ENCODE data around the gene CTNND2. TPM values are rescaled to one million over a fixed set of nuclear protein-coding genes. Genes with fewer than 3 reads are reported as not detected.

Gene CTNND2
- polyA plus RNA-seq, 1 donor from 2014 or later: 67.0 TPM

DNA sequence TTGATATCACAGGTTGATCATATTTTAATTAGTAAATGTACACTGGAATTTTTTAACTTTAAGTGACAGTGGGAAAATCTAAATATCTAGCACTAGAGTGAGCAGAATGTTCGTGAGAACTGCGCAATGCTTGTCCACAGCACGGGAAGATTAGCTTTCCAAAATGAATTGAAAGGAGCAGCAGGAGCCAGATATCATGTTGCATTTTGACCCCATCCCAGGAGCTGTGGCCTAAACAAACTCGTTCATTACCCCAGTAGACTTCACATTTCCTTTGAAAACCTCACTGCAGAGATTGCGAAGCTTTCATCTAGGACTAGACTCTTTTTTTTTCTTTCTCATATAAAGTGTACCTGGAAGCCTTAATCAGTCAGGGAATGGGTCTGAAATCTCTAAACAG, 525.8 kb downstream of the CTNND2 start:
- Histone ChIP-seq H3K9me3 (ENCODE audit: low read length) (no peaks in the 10 kb centered on the region), H3K79me2 (replicated peaks; ENCODE audit: insufficient read depth, low read length) (no peaks in the 10 kb centered on the region), H3K27me3 (ENCODE audit: insufficient read depth, low read depth, low read length) (no peaks in the 10 kb centered on the region), H2AFZ (ENCODE audit: low read depth, low read length) (no peak overlapping the region), H4K20me1 (ENCODE audit: insufficient read depth) (no peaks in the 10 kb centered on the region), H3K36me3 (ENCODE audit: insufficient read depth, low read length) (peaks cover 5% of the 10 kb centered on the region), H3K9ac (ENCODE audit: low read length) (no peak overlapping the region), H3K9me2 (ENCODE audit: insufficient read depth, low read length) (no peaks in the 10 kb centered on the region), H3F3A (ENCODE audit: insufficient read depth, low read length, poor library complexity, severe bottlenecking) (no peaks in the 10 kb centered on the region), H3K4me3 (ENCODE audit: low read length) (no peak overlapping the region), H3K4me2 (ENCODE audit: low read length) (no peak overlapping the region), H3K27ac (ENCODE audit: low read length) (no peak overlapping the region)
- TF ChIP-seq MXI1 (conservative IDR thresholded peaks at IDR 0.05; ENCODE audit: poor library complexity, severe bottlenecking) (no peak), SMC3 (conservative IDR thresholded peaks at IDR 0.05; ENCODE audit: poor library complexity) (no peak), EP300 (conservative IDR thresholded peaks at IDR 0.05; ENCODE audit: poor library complexity, severe bottlenecking) (no peak), TAF1 (IDR thresholded peaks at IDR 0.05; ENCODE audit: low read depth) (no peak), POLR2AphosphoS5 (IDR thresholded peaks at IDR 0.05) (no peak), EZH2 (IDR thresholded peaks at IDR 0.05; ENCODE audit: borderline replicate concordance, insufficient read depth, low read length, poor library complexity, severe bottlenecking) (no peak), RAD21 (conservative IDR thresholded peaks at IDR 0.05) (no peak)
- TF ChIP-seq, protein P1, sequence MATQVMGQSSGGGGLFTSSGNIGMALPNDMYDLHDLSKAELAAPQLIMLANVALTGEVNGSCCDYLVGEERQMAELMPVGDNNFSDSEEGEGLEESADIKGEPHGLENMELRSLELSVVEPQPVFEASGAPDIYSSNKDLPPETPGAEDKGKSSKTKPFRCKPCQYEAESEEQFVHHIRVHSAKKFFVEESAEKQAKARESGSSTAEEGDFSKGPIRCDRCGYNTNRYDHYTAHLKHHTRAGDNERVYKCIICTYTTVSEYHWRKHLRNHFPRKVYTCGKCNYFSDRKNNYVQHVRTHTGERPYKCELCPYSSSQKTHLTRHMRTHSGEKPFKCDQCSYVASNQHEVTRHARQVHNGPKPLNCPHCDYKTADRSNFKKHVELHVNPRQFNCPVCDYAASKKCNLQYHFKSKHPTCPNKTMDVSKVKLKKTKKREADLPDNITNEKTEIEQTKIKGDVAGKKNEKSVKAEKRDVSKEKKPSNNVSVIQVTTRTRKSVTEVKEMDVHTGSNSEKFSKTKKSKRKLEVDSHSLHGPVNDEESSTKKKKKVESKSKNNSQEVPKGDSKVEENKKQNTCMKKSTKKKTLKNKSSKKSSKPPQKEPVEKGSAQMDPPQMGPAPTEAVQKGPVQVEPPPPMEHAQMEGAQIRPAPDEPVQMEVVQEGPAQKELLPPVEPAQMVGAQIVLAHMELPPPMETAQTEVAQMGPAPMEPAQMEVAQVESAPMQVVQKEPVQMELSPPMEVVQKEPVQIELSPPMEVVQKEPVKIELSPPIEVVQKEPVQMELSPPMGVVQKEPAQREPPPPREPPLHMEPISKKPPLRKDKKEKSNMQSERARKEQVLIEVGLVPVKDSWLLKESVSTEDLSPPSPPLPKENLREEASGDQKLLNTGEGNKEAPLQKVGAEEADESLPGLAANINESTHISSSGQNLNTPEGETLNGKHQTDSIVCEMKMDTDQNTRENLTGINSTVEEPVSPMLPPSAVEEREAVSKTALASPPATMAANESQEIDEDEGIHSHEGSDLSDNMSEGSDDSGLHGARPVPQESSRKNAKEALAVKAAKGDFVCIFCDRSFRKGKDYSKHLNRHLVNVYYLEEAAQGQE (IDR thresholded peaks at IDR 0.05; ENCODE audit: borderline replicate concordance): no peak
- TF ChIP-seq, protein P2, sequence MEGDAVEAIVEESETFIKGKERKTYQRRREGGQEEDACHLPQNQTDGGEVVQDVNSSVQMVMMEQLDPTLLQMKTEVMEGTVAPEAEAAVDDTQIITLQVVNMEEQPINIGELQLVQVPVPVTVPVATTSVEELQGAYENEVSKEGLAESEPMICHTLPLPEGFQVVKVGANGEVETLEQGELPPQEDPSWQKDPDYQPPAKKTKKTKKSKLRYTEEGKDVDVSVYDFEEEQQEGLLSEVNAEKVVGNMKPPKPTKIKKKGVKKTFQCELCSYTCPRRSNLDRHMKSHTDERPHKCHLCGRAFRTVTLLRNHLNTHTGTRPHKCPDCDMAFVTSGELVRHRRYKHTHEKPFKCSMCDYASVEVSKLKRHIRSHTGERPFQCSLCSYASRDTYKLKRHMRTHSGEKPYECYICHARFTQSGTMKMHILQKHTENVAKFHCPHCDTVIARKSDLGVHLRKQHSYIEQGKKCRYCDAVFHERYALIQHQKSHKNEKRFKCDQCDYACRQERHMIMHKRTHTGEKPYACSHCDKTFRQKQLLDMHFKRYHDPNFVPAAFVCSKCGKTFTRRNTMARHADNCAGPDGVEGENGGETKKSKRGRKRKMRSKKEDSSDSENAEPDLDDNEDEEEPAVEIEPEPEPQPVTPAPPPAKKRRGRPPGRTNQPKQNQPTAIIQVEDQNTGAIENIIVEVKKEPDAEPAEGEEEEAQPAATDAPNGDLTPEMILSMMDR (IDR thresholded peaks at IDR 0.05; ENCODE audit: poor library complexity, severe bottlenecking): no peak

DNA sequence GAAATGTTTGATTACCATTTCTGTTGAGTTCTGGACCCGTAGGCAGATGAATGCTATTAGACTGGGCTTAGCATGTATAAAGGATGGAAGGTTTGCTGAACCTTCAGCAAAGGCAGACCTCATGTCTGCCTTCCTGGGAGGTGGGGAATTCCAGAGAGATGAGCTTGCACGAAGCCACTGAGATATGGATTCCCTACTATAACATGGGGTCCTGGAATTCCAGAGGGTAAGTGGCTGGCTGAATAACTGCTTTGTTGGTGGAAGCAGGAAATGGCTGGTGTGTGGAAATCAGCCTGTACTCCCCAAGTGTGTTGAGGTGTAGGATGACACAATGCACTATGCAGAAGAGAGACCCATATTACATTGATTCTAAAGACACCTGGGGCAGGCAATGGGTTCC, 526.4 kb downstream of the CTNND2 start:
- TF ChIP-seq EP300 (conservative IDR thresholded peaks at IDR 0.05; ENCODE audit: poor library complexity, severe bottlenecking) (no peak), MXI1 (conservative IDR thresholded peaks at IDR 0.05; ENCODE audit: poor library complexity, severe bottlenecking) (no peak), EZH2 (IDR thresholded peaks at IDR 0.05; ENCODE audit: borderline replicate concordance, insufficient read depth, low read length, poor library complexity, severe bottlenecking) (no peak), POLR2AphosphoS5 (IDR thresholded peaks at IDR 0.05) (no peak)
- no peaks in the 10 kb centered on the region for H3K9me3 ChIP-seq (ENCODE audit: low read length)
- no peaks in the 10 kb centered on the region for H3K79me2 ChIP-seq (replicated peaks; ENCODE audit: insufficient read depth, low read length)
- H3K9ac ChIP-seq (ENCODE audit: low read length): no peak overlapping the region
- H3K9me2 ChIP-seq (ENCODE audit: insufficient read depth, low read length): no peaks in the 10 kb centered on the region
- H3F3A ChIP-seq (ENCODE audit: insufficient read depth, low read length, poor library complexity, severe bottlenecking): no peaks in the 10 kb centered on the region
- no peak overlapping the region for H3K4me2 ChIP-seq (ENCODE audit: low read length)
- H3K27ac ChIP-seq (ENCODE audit: low read length): no peak overlapping the region
- no peak overlapping the region for H2AFZ ChIP-seq (ENCODE audit: low read depth, low read length)
- no peak overlapping the region for H3K4me3 ChIP-seq (ENCODE audit: low read length)
- H3K27me3 ChIP-seq (ENCODE audit: insufficient read depth, low read depth, low read length): no peaks in the 10 kb centered on the region
- peaks cover 5% of the 10 kb centered on the region for H3K36me3 ChIP-seq (ENCODE audit: insufficient read depth, low read length)
- H4K20me1 ChIP-seq (ENCODE audit: insufficient read depth): no peaks in the 10 kb centered on the region
